AG08396 (cell line): Measurements from ENCODE around the gene TTC12.
"Not testable (repeated sequence)": the region's sequence is repeated elsewhere in the genome, so short reads cannot be mapped to it uniquely, and the experiment has no call there.

Experiments used
- DNase-seq: peaks from one replicate; pipeline ENCODE4 v3.0.0; 2012; ENCODE audit warnings: low spot score, mixed read lengths

The TTC12 gene

DNA sequence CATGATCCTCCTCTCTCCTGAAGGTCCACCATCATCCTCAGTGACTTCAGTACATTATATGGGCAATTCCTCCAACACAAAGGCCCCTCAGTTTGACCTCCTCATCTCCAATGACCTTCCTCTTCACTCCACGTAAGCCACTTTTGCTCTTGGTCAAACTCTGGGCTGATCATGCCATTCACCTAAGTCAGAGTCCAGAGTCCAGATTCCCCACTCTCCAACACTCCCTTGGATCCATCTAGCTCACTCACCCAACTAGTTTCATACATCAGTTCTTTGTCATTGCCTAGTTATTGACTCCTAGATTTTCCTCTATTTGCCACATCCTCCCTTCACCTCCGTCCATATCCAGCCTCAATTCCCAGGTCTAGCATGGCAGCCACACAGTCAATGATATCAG is 30.5 kb upstream of the TTC12 start:
- no peak for DNase-seq

DNA sequence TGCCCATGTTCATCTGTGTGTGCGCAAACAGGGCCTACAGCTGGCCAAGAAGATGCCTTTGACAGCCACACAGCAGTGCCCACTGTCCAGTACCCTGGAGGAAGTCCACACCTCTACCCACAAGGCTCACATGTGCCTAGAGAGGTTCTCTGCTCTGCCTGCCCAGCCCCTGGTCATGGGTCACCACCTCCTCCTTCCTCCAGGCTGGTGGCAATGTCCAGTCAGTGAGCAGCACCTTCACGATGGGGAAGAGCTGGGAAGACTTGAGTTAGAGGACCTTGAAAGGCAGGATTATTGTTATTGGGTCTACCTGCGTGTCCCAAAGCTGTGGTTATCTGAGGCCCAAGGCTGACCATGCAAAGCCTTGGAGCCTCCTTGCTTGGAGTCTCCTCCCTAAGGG is 28.4 kb upstream of the TTC12 start:
- no peak for DNase-seq

DNA sequence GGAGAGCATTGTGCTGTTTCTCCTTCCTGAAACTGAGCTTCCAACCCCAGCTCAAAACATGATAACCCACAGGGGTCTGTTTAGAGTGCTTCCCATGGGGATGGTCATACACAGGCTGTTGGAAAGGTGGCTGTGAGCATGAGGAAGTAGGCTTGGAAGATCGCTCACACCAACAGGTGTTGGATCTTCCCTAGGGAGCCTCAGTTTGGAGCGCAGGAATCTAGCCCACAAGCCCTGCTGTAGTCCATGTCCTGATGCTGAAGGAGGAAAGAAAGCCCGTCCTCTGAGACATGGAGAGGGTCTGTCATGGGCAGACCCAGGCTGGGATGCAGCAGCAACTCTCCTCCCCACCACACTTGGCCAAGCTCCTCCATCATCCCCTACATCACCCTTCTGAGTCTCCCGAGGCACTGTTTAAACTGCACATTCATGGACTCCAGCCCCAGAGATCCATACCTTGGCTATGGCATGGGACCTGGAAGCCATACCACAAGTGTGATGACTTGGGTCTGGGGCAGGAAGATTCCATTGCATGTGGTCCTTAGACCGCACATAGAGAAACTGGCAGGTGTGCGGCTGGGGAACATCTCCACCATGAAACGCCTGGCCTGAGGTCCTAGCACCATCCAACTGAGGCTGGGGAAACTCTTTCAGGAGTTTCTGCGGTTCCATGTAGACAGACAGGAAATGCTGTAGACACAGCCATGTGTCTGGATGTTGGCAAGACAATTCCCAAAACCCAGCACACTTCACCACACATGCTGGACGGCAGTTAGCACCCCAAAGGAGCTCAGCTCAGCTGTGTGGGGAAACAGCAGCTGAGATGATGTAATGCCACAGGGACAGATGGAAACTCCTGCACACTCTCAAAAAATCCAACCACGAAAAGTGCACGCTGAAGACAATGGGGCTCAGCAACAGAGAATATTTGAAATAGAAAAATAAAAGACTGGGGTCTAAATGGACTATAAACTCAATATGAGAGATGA is 27.6 kb upstream of the TTC12 start:
- no peak for DNase-seq

DNA sequence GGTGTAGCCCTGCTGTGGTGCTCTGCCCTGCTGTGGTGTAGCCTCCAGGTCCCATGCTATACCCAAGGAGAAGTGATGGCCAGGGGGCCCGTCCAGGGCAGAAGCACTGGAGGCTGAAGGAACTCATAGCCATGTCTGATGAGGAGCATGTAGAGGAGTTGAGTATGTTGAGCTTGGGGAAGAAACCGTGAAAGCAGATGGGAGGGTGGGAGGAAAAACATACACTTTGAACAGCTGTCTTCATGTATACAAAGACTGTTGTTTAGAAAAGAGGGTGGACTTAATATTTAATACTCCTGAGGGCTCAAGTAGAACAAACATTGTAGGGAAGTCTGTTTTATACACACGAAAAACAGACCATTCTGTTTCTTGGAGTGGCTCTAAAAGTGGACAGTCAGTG is 26.6 kb upstream of the TTC12 start:
- DNase-seq, result no peak

DNA sequence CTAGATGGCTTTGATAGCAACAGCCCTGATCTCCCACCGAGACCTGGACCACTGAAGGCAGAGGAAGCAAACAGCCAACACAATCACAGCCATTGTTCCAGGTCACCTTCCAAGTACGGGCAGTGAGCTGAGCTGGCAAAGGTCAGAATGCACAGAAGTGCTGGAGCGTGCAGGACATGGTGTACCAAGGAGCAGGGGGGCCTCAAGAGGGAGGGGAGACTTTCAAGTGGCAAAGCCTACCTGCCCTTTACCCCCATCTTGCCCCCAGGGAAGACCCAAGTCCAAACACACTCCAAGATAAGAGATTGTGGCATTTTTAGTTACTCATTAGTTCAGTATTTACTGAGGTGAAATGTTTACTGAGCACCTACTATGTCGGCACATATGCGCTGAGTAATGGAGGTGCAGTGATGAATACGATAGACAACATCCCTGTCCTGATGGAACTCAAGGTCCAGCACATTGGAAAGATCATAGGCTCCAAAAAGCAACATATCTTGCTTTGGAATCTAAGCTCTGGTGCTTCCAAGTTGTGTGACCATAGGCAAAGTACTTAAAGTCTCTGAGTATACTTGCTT is 26.0 kb upstream of the TTC12 start:
- DNase-seq, result no peak

DNA sequence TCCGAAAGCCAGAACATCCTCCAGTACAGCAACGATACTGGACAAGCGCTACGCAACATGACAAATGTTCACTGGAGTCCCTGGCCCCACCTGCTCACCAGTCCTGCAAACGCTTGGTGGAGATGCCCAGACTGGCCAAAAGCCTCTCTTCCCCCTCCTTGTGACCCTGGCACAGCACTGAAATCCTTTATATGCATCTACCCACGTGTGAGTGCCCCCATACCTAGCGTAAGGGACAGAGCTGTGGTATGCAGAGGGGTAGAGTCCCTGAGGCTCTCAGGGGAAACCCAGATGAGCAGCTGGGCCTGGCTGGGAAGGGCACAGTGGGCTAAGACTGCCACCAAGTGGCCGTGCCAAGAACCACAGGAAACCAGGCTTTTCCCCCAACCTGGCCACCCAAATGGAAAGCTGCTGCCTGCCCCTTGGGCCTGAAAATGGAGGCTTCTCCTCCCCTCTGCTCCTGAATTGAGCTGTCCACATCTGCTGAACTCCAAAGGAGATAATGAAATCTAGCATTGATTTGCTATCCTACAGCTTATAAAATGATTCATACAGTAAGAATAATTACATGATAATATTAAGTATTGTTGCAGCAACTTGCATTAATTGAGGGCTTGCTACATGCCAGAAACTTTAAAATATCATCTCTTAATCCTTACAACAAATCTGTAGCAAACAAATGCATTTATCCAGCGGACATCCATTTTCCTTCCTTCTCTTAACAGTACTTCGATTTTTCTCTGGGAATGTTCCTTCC is 24.8 kb upstream of the TTC12 start:
- DNase-seq, result peak; percentile 82

- DNase-seq, result no peak
Observed at GRCh38 chr11:113293936-113294335, 20.4 kb upstream of the TTC12 start.

DNA sequence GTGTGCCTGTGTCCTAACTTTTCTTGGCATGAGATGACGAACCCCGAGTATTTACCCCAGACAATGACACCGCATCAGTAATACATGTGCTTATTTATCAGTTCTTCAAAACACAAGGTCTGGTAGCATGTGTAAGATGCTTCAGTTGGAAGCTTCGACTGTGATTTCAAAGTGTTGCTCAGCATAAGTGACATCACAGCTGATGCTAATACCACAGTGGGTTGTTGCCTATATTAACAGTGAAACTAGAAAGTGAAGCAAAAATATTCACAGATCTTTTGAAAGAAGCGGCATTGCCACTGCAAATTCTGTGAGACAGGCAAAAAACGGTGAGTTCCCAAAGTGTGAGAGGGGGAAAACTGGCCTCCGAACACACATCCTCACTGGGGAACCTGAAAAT is 18.4 kb upstream of the TTC12 start:
- DNase-seq, result no peak

DNA sequence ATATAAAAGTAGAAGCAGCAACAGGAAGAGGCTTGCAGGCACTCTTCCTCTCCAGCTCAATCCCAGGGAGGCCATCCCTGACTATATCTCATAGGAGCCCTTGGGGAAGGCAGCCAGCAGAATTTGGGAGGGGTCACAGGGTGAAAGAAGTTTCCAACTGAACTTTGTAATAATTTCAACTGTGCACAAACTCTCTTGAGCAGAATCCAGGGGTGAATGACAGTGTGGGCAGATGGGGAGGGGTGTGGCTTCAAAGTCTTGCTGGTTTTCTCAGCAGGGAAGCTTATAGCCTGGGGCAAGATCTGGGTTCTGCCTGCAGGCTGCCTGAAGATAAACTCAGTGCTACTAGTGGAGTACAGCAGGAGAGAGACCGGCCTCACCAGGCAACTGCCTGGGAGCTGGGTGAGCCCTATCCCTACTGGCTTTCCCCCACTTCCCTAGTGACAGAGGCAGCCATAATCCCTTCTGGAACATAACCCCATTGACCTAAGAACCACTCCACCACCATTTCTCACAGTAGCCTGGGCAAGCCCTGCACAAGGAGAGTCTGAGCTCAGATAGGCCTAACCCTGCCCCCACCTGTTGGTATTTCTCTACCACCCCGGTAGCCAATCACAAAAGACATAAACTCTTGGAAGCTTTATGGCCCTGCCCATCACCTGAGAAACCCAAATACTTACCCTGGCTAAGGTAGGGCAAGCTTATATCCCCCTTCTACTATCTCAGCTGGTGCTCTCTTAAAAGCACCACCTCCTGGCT is 17.8 kb upstream of the TTC12 start:
- DNase-seq, result no peak

DNA sequence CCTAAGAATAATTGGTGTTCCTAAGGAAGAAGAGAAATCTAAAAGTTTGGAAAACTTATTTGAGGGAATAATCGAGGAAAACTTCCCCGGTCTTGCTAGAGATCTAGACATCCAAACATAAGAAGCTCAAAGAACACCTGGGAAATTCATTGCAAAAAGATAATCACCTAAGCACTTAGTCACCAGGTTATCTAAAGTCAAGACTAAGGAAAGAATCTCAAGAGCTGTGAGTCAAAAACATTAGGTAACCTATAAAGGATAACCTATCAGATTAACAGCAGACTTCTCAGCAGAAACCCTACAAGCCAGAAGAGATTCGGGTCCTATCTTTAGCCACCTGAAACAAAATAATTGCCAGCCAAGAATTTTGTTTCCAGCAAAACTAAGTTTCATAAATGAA is 15.9 kb upstream of the TTC12 start:
- not testable (repeated sequence) for DNase-seq

- DNase-seq, result no peak
Observed at GRCh38 chr11:113304916-113305315, 9.5 kb upstream of the TTC12 start.

- peak; percentile 79 for DNase-seq
Observed at GRCh38 chr11:113305440-113306336, 8.7 kb upstream of the TTC12 start.

GRCh38 chr11:113308601-113309000 is 5.8 kb upstream of the TTC12 start:
- no peak for DNase-seq

DNA sequence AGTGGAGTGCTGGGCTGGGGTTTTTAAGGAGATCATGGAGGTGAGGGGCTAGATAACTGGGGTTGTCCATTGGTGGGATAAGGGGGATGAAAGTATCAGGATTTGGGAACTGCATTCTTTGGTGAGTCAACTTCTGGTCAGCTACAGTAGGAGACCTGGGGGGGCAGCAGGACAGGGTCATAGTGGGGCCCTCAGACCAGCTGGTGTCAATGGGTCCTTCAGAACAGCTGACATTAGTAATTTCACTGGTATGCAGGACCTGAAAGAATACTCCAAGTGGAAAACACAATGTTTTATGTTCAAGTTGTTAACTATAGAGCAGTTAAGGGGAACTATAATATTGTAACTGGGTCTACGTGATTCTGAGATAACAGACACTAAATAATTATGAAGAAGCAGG is 2.8 kb upstream of the TTC12 start:
- DNase-seq, result no peak

- no peak for DNase-seq
Observed at GRCh38 chr11:113313601-113314000, 782 bp upstream of the TTC12 start.

DNA sequence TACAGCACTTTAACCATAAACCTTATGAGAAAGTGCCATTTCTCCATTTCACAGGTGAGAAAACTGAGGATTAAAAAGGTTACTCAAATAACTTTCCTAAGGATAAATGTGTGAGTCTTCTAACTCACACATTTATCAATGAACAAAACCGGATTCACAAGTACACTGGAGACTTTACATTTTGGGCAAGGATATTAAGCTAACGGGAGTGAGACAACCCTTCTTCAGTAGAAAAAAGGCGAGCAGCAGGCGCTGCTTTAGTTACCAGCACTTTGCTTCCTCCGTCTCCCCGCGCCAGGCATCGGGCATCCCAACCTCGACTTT is 356 bp upstream of the TTC12 start:
- no peak for DNase-seq

GRCh38 chr11:113315811-113316210 is 1.4 kb downstream of the TTC12 start:
- no peak for DNase-seq

DNA sequence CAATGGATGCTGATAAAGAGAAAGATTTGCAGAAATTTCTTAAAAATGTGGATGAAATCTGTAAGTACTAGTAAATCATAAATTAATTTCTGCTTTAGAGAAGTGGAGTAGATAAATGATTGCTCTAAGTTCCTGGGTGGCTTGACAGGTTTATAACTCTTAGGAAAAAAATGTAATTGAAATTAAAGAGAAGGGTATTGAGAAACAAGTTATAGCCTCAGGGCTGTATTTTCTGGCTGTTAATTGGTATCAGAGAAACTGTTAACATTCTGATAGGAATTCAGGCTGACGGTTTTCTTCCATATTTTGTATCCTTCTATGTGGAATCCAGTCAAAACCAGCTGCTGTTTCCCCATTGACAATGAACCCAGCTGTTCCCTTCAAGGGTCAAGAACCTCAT is 1.9 kb downstream of the TTC12 start:
- DNase-seq, result no peak

GRCh38 chr11:113317339-113317738 is 3.0 kb downstream of the TTC12 start:
- no peak for DNase-seq

GRCh38 chr11:113319085-113319484 is 4.7 kb downstream of the TTC12 start:
- DNase-seq, result no peak

DNA sequence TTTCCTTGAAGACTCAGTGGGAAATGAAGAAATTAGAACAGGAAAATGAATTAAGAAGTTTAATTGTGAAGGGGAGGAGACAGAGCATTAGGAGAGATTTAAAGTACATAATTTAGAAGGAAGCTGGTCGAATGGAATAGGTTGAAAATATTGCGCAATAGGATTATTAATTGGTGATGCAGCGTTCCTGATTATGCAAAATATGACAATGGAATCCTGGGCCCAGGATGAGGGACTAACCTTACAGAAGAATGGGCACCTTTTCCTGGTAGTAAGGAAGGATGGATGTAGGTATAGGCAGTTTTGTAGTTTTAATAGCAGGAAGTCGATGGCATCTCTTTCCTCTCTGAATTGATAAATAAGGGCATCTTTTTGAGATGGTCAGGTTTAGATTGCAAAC is 7.8 kb downstream of the TTC12 start:
- no peak for DNase-seq
